NCI-H2196 treated with DMSO at 0.1 percent for 48 hours (cell line): ENCODE measurements around the gene AHRR.

Source experiments
- DNase-seq: peaks from one replicate; lab custom pipeline; 2025; ENCODE audit not compliant: unreplicated experiment; lab: John Stamatoyannopoulos, UW

Gene AHRR

GRCh38 chr5:344668-345067 lies 23.2 kb downstream of the AHRR start:
- no peak for DNase-seq

GRCh38 chr5:345404-346195 lies 24.1 kb downstream of the AHRR start:
- no peak for DNase-seq

GRCh38 chr5:346229-346935 lies 24.9 kb downstream of the AHRR start:
- no peak for DNase-seq

GRCh38 chr5:347712-348284 lies 26.3 kb downstream of the AHRR start:
- no peak for DNase-seq

- DNase-seq, result no peak
These were observed 27.2 kb downstream of the AHRR start for GRCh38 chr5:348726-349125.

GRCh38 chr5:350355-350754 lies 28.8 kb downstream of the AHRR start:
- DNase-seq, result no peak

GRCh38 chr5:351084-351920 lies 29.8 kb downstream of the AHRR start:
- DNase-seq, result no peak

- DNase-seq, result no peak
These were observed 30.4 kb downstream of the AHRR start for GRCh38 chr5:351921-352245.

GRCh38 chr5:352639-353611 lies 31.4 kb downstream of the AHRR start:
- DNase-seq, result no peak

- DNase-seq, result no peak
These were observed 32.4 kb downstream of the AHRR start for GRCh38 chr5:353612-354580.

- no peak for DNase-seq
These were observed 33.3 kb downstream of the AHRR start for GRCh38 chr5:354581-355378.

GRCh38 chr5:355379-355935 lies 33.9 kb downstream of the AHRR start:
- DNase-seq, result no peak

GRCh38 chr5:355958-356357 lies 34.4 kb downstream of the AHRR start:
- no peak for DNase-seq

- no peak for DNase-seq
These were observed 37.9 kb downstream of the AHRR start for GRCh38 chr5:359301-359897.

GRCh38 chr5:360257-361027 lies 38.9 kb downstream of the AHRR start:
- no peak for DNase-seq

GRCh38 chr5:362189-362588 lies 40.7 kb downstream of the AHRR start:
- no peak for DNase-seq
